HepG2 (cell line): Measurements from ENCODE around the gene EIF4G3. TPM values are rescaled to one million over a fixed set of nuclear protein-coding genes. Genes with fewer than 3 reads are reported as not detected.
A peak's percentile ranks its signal among the peaks of the same experiment; 100 is the strongest.

ENCODE experiments used
- ASH2L ChIP-seq: fragments of 300-600, 200-600 bp; sonication (generic); IDR thresholded peaks from 2 replicates; pipeline ENCODE4 v1.7.0; 2017; ENCODE audit warnings: low read depth, mild to moderate bottlenecking, moderate library complexity, mixed read lengths, low read length; ENCODE audit not compliant: insufficient read length
- DNMT3B ChIP-seq: conservative IDR thresholded peaks from 2 replicates; pipeline ENCODE4 v1.6.1; 2016; ENCODE audit warnings: missing biosample characterization, control low read depth
- ESRRA ChIP-seq: sonication (generic); formaldehyde crosslinking; IDR thresholded peaks from 2 replicates; pipeline ENCODE4 v1.5.1; 2020; ENCODE audit warnings: mild to moderate bottlenecking, low read depth, missing genetic modification reagents
- KDM3A ChIP-seq: IDR thresholded peaks from 2 replicates; pipeline ENCODE4 v1.6.1; 2018; ENCODE audit warnings: low read depth, missing compliant biosample characterization
- MBD4 ChIP-seq: IDR thresholded peaks from 2 replicates; pipeline ENCODE4 v1.6.1; 2012; ENCODE audit warnings: low read length, inconsistent platforms, borderline replicate concordance
- MZF1 ChIP-seq: sonication (generic); formaldehyde crosslinking; IDR thresholded peaks from 2 replicates; pipeline ENCODE4 v1.8.1; 2023; ENCODE audit warnings: mild to moderate bottlenecking, missing genetic modification reagents, borderline replicate concordance
- NFYB ChIP-seq: sonication (generic); formaldehyde crosslinking; IDR thresholded peaks from 2 replicates; pipeline ENCODE4 v1.4.0; 2020; ENCODE audit warnings: missing genetic modification reagents
- RFXANK ChIP-seq: IDR thresholded peaks from 2 replicates; pipeline ENCODE4 v1.6.1; 2016
- SMC3 ChIP-seq: IDR thresholded peaks from 2 replicates; pipeline ENCODE4 v1.6.1; 2011; ENCODE audit warnings: low read length, improper control_type of control experiment
- SOX6 ChIP-seq, 2 experiments: fragments of 450-650 bp in 1 of 2; sonication (generic) in 1 of 2; formaldehyde crosslinking in 1 of 2; IDR thresholded peaks; 2 replicates each; pipeline versions ENCODE4 v1.4.0 to v1.6.1; 2017 to 2020; ENCODE audit warnings: antibody characterized with exemption in 1 of 2, mild to moderate bottlenecking in 1 of 2, missing genetic modification reagents in 1 of 2
- SP5 ChIP-seq: IDR thresholded peaks from 2 replicates; pipeline ENCODE4 v1.6.1; 2016; ENCODE audit warnings: low read depth, borderline replicate concordance
- SYNCRIP ChIP-seq: fragments of 200-400 bp; formaldehyde crosslinking; IDR thresholded peaks from 2 replicates; pipeline ENCODE4 v1.6.1; 2018; ENCODE audit warnings: mild to moderate bottlenecking, low read depth, low read length; ENCODE audit not compliant: insufficient read depth
- TEAD3 ChIP-seq: optimal IDR thresholded peaks from 2 replicates; pipeline ENCODE3; 2016; ENCODE audit warnings: borderline replicate concordance
- TP53 ChIP-seq: sonication (generic); formaldehyde crosslinking; conservative IDR thresholded peaks from 2 replicates; pipeline ENCODE4 v1.4.0; 2020; ENCODE audit warnings: missing genetic modification reagents
- ZBTB37 ChIP-seq: sonication (generic); formaldehyde crosslinking; IDR thresholded peaks from 2 replicates; pipeline ENCODE4 v1.4.0; 2020; ENCODE audit warnings: mild to moderate bottlenecking, missing genetic modification reagents
- ZFP36L2 ChIP-seq: sonication (generic); formaldehyde crosslinking; IDR thresholded peaks from 2 replicates; pipeline ENCODE4 v1.4.0; 2020; ENCODE audit warnings: missing genetic modification reagents
- ZNF761 ChIP-seq: sonication (generic); formaldehyde crosslinking; conservative IDR thresholded peaks from 2 replicates; pipeline ENCODE4 v1.4.0; 2020; ENCODE audit warnings: mild to moderate bottlenecking, missing genetic modification reagents
- ZSCAN21 ChIP-seq: sonication (generic); formaldehyde crosslinking; IDR thresholded peaks from 2 replicates; pipeline ENCODE4 v1.8.0; 2022; ENCODE audit warnings: mild to moderate bottlenecking, missing genetic modification reagents, moderate library complexity, borderline replicate concordance
- ZSCAN9 ChIP-seq: IDR thresholded peaks from 2 replicates; pipeline ENCODE4 v1.6.1; 2016; ENCODE audit warnings: borderline replicate concordance
- polyA plus RNA-seq, 8 experiments: library from polyadenylated mRNA; depleted of rRNA in 3 of 8; stranded (reverse) in 7 of 8; unstranded in 1 of 8; fragments of >200 nt; fragmentation: Illumina TruSeq in 4 of 8; extraction: Trizol in 4 of 8; gene quantifications; 2 replicates each; pipeline versions ENCODE4 v1.2.1 to v1.2.3, GENCODE V29; 2011 to 2016; ENCODE audit warnings: low read depth in 4 of 8, missing spikeins in 1 of 8, mixed read lengths in 1 of 8; ENCODE audit not compliant: insufficient read depth in 1 of 8
- total RNA-seq, 5 experiments: library from RNA; depleted of rRNA; stranded (reverse); fragments of >200 nt; fragmentation: Illumina TruSeq; extraction: Trizol; gene quantifications; 2 replicates each; pipeline ENCODE4 v1.2.3, GENCODE V29; 2016; ENCODE audit warnings: low read depth in 1 of 5
- TF ChIP-seq, protein P1 (sequence below), 2 experiments: sonication (generic) in 1 of 2; formaldehyde crosslinking in 1 of 2; IDR thresholded peaks; 2 replicates each; pipeline versions ENCODE4 v1.4.0 to v1.6.1; 2016 to 2020; ENCODE audit warnings: borderline replicate concordance in 1 of 2, low read depth in 1 of 2, mild to moderate bottlenecking in 1 of 2, missing genetic modification reagents in 1 of 2
- TF ChIP-seq, protein P2 (sequence below): sonication (generic); formaldehyde crosslinking; IDR thresholded peaks from 2 replicates; pipeline ENCODE4 v1.5.0; 2020; ENCODE audit warnings: mild to moderate bottlenecking, missing genetic modification reagents, moderate library complexity

EIF4G3 gene
- total and polyA plus RNA-seq, 2 of the 13 experiments (the other 11 are each of a cell fraction or from before 2014, with no cell fraction given), result 22.2 to 27.6 TPM

GRCh38 chr1:21115098-21115760 is 61.5 kb downstream of the EIF4G3 start (continued):
- TF ChIP-seq, protein P1, sequence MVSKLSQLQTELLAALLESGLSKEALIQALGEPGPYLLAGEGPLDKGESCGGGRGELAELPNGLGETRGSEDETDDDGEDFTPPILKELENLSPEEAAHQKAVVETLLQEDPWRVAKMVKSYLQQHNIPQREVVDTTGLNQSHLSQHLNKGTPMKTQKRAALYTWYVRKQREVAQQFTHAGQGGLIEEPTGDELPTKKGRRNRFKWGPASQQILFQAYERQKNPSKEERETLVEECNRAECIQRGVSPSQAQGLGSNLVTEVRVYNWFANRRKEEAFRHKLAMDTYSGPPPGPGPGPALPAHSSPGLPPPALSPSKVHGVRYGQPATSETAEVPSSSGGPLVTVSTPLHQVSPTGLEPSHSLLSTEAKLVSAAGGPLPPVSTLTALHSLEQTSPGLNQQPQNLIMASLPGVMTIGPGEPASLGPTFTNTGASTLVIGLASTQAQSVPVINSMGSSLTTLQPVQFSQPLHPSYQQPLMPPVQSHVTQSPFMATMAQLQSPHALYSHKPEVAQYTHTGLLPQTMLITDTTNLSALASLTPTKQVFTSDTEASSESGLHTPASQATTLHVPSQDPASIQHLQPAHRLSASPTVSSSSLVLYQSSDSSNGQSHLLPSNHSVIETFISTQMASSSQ (IDR thresholded peaks at IDR 0.05; ENCODE audit: low read depth), result peak; percentile 46; the same call in 1 of the 2 replicates
- TF ChIP-seq, protein P1 (CRISPR knock-in tag; IDR thresholded peaks at IDR 0.05; ENCODE audit: borderline replicate concordance), result peak; percentile 34; the same call in 1 of the 2 replicates
- TF ChIP-seq ESRRA (CRISPR knock-in tag) (0 out of 2 replicates have a peak, but pooled peaks have one; percentile 33), ASH2L (peak; percentile 87), ZSCAN21 (CRISPR knock-in tag) (no peak), TEAD3 (CRISPR knock-in tag) (peak; percentile 72), ZBTB37 (CRISPR knock-in tag) (no peak), RFXANK (0 out of 2 replicates have a peak, but pooled peaks have one; percentile 28), ZNF761 (CRISPR knock-in tag) (no peak), ZFP36L2 (CRISPR knock-in tag) (no peak), SP5 (CRISPR knock-in tag) (peak; percentile 24; the same call in 1 of the 2 replicates), ZSCAN9 (CRISPR knock-in tag) (0 out of 2 replicates have a peak, but pooled peaks have one; percentile 47), TP53 (CRISPR knock-in tag) (no peak), SOX6 (IDR thresholded peaks at IDR 0.05) (no peak), SOX6 (CRISPR knock-in tag; IDR thresholded peaks at IDR 0.05) (peak; percentile 83), NFYB (CRISPR knock-in tag) (peak; percentile 29; the same call in 1 of the 2 replicates), MZF1 (CRISPR knock-in tag) (no peak), KDM3A (0 out of 2 replicates have a peak, but pooled peaks have one; percentile 51), MBD4 (no peak), SYNCRIP (no peak), DNMT3B (CRISPR knock-in tag) (no peak), SMC3 (peak; percentile 26; the same call in 1 of the 2 replicates)
- TF ChIP-seq, protein P2, sequence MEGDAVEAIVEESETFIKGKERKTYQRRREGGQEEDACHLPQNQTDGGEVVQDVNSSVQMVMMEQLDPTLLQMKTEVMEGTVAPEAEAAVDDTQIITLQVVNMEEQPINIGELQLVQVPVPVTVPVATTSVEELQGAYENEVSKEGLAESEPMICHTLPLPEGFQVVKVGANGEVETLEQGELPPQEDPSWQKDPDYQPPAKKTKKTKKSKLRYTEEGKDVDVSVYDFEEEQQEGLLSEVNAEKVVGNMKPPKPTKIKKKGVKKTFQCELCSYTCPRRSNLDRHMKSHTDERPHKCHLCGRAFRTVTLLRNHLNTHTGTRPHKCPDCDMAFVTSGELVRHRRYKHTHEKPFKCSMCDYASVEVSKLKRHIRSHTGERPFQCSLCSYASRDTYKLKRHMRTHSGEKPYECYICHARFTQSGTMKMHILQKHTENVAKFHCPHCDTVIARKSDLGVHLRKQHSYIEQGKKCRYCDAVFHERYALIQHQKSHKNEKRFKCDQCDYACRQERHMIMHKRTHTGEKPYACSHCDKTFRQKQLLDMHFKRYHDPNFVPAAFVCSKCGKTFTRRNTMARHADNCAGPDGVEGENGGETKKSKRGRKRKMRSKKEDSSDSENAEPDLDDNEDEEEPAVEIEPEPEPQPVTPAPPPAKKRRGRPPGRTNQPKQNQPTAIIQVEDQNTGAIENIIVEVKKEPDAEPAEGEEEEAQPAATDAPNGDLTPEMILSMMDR (CRISPR knock-in tag), result peak; percentile 32
